GM18858 (cell line): ENCODE measurements around the gene PKD1.

Experiments
- ATAC-seq: cut with Tn5 transposase; IDR thresholded peaks from one replicate; pipeline ENCODE4 v1.9.1; 2021; ENCODE audit not compliant: unreplicated experiment

PKD1 gene

DNA sequence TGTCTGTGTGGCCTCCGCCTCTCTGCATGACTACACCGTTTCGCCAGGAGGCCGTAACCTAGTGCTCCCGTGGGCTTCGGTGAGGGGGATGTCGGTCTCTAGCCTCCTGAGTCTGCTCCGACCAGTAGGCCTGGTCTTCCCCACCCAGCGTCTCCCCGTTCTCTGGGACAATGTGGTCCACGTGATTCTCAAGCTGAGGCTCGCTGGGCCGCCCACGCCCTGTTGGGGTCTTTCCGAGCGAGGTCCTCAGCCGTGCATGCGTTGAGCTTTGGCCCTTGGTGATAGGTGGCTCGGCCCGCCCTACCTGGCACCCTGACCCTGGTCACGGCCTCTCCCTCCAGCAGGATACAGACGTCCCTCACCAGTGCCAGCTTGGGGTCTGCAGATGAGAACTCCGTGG lies 57.0 kb downstream of the PKD1 start:
- ATAC-seq = no peak

DNA sequence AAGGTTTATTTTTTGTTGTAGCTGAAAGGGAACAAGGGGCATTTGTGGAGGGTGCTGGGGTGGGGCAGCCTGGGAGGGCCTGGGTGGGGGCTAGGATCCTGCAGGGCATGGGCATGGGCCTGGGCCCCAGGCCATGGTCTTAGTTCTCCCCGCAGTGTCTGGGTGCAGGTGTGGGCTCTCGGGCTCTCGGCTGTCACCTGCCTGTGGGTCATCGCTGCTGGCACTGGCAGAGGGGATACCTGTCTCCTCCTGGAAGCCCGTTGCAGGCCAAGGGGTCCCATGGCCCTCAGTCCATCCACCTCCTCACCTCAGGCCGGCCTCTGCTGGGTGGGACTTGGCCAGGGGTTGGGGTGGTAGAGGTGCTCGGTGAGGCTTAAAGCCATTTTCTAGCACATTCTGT lies 57.6 kb downstream of the PKD1 start:
- ATAC-seq = no peak

DNA sequence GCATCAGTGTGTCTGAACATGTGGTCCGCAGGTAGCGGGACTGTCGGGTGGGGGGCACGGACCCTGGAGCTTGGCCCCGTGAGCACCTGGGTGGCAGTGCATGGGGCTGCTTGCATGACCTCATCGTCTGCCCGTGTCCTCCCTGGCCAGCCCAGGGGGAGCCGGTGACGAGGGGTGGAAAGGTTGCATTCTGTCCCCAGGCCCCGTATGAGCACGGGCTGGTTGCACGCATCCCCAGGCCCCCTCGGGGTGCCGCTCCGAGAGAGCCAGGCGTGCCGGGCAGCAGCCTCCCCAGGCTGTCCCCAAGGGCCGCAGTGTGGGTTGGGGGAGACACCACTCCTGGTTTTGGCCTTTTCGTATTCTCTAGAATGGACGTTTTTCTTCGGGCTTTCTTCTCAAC lies 58.0 kb downstream of the PKD1 start:
- ATAC-seq = no peak

- no peak for ATAC-seq
Measured at GRCh38 chr16:2077016-2077415, 58.7 kb downstream of the PKD1 start.

GRCh38 chr16:2076072-2076865 lies 59.4 kb downstream of the PKD1 start:
- no peak for ATAC-seq

DNA sequence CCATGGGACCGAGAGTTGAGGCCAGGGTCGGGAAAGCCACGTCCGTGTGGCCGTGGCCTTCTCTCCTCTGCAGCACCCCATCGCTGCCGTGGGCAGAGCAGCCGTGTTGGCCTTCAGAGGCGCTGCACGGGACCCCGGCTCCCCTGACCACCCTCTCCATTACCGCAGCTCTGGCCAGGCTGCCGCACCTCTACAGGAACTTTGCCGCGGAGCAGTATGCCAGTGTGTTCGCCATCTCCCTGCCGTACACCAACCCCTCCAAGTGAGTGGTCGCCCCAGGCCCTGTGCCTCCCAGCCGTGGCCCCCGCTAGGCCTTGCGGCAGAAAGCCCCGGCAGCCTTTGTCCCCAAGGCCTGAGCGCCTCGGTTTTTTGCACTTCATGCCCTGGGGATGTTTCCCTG lies 60.1 kb downstream of the PKD1 start:
- no peak for ATAC-seq

- no peak for ATAC-seq
Measured at GRCh38 chr16:2074071-2074470, 61.6 kb downstream of the PKD1 start.

DNA sequence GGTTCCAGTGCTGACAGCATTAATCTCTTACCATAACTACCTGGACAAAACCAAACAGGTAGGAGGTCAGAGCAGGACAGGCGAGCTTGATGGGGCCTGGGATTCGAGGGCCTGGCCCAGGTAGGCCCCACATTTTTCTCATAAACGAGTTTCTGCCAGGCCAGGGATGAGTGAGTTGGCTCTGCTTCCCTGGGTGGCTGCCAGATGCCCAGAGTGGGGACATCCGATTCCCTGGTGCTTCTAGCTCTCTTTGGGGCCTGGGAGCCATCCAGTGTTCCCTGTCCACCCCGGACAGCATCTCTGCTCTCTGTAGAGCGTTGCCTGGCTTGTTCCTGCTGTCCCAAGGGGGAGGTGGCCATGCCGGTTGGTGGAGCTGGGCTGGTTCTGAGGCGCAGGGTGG lies 62.8 kb downstream of the PKD1 start:
- no peak for ATAC-seq

DNA sequence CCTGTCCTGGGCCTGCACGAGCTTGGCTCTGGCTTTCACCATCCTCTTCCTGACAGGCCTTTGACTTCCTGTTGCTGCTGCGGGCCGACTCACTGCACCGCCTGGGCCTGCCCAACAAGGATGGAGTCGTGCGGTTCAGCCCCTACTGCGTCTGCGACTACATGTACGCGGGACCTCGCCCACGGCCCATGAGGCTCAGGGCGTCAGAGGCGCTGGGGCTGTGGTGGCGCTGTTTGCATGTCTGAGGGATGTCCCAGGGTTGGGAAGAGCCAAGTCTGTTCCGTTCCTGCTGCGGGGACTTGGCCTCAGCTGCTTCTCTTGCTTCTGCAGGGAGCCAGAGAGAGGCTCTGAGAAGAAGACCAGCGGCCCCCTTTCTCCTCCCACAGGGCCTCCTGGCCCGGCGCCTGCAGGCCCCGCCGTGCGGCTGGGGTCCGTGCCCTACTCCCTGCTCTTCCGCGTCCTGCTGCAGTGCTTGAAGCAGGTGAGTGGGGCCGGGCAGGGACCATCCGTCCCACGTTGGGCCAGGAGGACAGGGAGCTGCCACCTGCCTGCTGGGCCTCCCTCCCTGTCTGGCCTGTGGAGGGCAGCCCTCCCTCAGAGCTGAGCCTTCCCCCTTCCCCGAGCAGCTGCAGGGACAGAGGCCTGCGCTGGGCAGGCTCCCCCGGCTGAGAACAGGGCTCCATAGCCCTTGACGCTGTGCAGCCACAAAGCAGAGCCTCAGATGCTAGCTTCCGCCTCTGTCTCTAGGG lies 64.1 kb downstream of the PKD1 start:
- ATAC-seq = no peak

DNA sequence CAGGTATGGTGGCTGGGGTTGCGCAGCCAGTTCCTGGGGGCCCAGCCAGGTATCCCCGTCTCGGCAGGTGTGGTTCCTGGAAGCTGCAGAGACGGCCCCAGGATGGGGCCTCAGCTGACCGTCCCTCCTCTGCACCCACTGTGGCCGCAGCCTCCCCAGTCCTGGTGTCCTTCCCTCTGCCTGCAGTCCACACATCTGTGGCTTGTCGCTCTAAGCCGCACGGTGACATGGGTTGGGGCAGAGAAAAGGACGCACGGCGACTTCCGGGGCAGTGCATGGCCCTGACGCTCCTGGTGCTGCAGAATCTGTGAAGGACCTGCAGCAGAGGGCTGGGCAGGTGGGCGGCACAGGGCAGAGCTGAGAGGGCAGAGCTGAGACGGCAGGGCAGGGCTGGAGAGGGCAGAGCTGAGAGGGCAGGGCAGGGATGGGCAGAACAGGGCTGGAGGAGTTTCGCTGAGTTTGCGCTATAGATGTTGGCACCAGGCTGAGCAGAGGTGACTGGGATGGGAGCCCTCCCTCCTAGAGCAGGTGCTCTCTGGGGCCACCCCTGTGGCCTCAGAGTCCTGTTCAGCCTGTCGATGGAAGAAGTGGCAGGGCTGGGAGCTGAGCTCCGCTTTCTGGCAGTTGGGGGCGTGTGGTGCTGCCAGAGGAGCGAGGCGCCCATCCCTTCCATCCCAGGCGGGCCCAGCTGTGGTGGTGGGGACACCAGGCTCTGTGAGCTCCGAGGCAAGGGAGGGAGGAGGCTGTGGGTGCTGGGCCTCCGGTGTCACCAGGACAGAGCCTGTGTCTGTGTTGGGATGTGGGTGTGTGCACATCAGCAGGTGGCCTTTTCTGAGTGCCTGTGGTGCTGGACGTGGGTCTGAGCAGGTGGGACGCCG lies 64.9 kb downstream of the PKD1 start:
- no peak for ATAC-seq

DNA sequence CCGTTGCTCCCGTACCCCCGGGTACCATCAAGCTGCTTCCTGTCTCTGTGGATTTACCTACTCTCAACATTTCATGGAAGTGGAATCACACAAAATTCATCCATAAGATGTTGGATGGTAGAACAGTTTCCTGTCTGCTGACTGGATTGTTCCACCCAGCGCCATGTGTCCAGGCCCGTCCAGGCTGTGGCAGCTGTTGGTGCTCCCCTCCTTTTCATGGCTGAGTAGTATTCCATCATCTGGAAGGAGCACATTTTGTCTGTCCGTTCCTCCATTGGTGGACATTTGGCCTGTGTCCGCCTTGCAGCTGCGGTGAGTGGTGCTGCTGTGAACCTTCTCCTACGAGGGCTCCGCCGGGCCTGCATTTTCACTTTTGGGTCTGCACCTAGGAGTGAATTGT lies 69.6 kb downstream of the PKD1 start:
- ATAC-seq = no peak

DNA sequence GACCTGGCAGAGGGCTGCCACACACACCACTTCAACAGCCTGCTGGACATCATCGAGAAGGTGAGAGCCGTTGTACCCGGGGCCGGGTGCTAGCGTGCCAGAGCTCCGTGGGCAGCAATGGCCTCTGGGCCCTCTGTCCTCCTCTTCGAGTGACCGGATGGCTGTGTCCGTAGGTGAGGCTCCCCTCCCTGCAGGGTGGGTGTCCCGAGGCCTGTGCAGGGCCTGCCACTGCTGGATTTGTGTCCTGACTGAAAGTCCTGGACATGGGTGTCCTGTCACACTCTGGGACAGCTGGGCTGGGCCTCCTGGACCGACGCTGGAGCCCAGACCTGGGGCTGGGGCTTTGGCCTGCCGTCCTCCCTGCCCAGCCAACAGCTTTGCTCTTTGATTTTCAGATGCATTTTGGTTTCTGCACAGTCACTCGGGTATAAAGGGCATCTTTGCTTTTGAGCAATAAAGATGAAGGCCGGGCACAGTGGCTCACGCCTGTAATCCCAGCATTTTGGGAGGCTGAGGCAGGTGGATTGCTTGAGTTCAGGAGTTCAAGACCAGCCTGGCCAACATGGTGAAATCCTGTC lies 71.2 kb downstream of the PKD1 start:
- ATAC-seq = no peak

DNA sequence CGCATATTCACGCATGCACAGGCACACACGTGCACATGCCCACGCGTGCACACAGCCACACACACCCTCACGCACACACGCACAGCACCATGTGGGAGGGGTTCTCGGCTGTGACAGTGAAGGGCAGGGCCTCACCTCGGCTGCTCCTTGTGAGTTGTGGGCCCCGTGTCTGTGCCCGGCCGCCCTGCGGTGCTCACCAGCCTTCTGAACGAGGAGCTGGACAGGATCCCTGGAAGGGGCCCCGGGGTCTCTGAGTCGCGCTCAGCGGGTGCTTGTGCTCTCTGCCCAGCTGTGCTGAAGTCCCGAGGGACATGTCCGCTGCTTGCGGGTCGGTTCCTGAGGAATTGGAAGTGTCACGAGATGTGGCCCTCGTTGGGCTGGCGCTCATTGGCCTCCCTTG lies 71.8 kb downstream of the PKD1 start:
- no peak for ATAC-seq

- ATAC-seq = no peak
Measured at GRCh38 chr16:2062801-2063200, 72.9 kb downstream of the PKD1 start.

- ATAC-seq = no peak
Measured at GRCh38 chr16:2061526-2061925, 74.2 kb downstream of the PKD1 start.

- no peak for ATAC-seq
Measured at GRCh38 chr16:2061023-2061422, 74.7 kb downstream of the PKD1 start.

- no peak for ATAC-seq
Measured at GRCh38 chr16:2060346-2060745, 75.4 kb downstream of the PKD1 start.

GRCh38 chr16:2058872-2059271 lies 76.8 kb downstream of the PKD1 start:
- ATAC-seq = no peak

DNA sequence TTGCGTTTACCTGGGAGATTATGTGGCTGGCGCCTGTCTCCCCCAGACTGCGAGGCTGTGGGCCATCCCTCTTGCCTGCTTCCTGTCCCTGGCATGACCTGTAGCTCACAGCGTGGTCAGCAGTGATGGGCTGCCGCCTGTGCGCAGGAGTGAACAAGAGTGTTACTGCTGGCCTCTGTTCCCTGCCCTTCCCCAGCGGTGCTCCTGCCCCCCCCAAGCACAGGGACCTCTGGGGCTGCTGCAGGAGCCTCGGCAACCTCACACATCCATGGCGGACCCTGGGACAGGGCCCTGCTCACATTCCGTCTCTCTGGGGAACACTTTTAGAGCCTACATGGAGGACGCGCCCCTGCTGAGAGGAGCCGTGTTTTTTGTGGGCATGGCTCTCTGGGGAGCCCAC lies 77.3 kb downstream of the PKD1 start:
- no peak for ATAC-seq

DNA sequence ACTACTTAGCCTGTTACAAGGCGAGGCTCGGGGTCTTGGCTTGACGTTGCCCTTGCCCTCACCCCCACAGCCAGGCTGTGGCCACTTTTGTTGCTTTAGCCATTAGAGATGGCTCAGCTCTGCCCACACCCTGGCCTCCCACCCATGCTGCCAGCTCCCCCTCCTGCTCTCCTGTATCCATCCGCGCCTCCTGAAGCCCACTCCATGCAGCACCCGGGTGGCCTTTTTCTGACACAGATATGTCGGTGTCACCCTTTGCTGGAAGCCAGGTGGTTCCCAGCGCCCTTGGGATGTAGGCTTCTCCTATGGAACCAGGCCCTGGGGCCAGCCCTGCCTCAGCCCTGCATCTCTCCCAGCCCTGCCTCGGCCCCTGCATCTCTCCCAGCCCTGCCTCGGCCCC lies 78.3 kb downstream of the PKD1 start:
- no peak for ATAC-seq

GRCh38 chr16:2056681-2057407 lies 78.9 kb downstream of the PKD1 start:
- ATAC-seq = no peak
